BJ (cell line): ENCODE data around the gene RXFP2. TPM values are rescaled to one million over a fixed set of nuclear protein-coding genes. Genes with fewer than 3 reads are reported as not detected.

Experiments
- CTCF ChIA-PET: fragments of 350-600 bp; formaldehyde crosslinking; extraction: SDS; loops from one replicate; lab custom pipeline; 2021; ENCODE audit warnings: antibody characterized with exemption, inconsistent platforms; lab: Yijun Ruan, JAX
- POLR2A ChIA-PET: fragments of 300-600 bp; sonication (Branson Sonifier 250); formaldehyde crosslinking; extraction: SDS; loops from one replicate; lab custom pipeline; 2021; ENCODE audit warnings: antibody characterized with exemption; lab: Charles Lee
- DNase-seq: peaks from one replicate; pipeline ENCODE4 v3.0.0-alpha.2; 2011; ENCODE audit warnings: low read depth
- H3K27me3 ChIP-seq: 2 replicates; pipeline ENCODE4 v1.6.0; 2011; ENCODE audit warnings: low read length; ENCODE audit not compliant: control insufficient read depth, insufficient read depth
- H3K36me3 ChIP-seq: 2 replicates; pipeline ENCODE4 v1.5.1; 2011; ENCODE audit warnings: low read length; ENCODE audit not compliant: control insufficient read depth, insufficient read depth
- H3K4me3 ChIP-seq: 2 replicates; pipeline ENCODE4 v1.5.1; 2011; ENCODE audit warnings: low read depth, mild to moderate bottlenecking, control low read depth, low read length
- CTCF ChIP-seq: IDR thresholded peaks from 2 replicates; pipeline ENCODE4 v1.5.1; 2011; ENCODE audit warnings: low read depth, mild to moderate bottlenecking, control low read depth, inconsistent platforms, low read length, moderate library complexity; ENCODE audit not compliant: insufficient read depth
- polyA plus RNA-seq: library from polyadenylated mRNA; depleted of rRNA; stranded (reverse); fragments of >200 nt; gene quantifications from 2 replicates; pipeline ENCODE4 v1.2.3, GENCODE V29; 2011

RXFP2 gene
- polyA plus RNA-seq, 1 experiment: not detected

GRCh38 chr13:31772231-31772630 is 32.9 kb downstream of the RXFP2 start:
- ChIA-PET POLR2A (no interaction called here), CTCF (no interaction called here)
- Histone ChIP-seq H3K4me3 (no peak overlapping the region), H3K27me3 (no peaks in the 10 kb centered on the region), H3K36me3 (no peaks in the 10 kb centered on the region)
- TF ChIP-seq CTCF: no peak
- DNase-seq: no peak

GRCh38 chr13:31773538-31773937 is 34.2 kb downstream of the RXFP2 start:
- no peak for TF ChIP-seq CTCF
- no peak overlapping the region for H3K4me3 ChIP-seq
- POLR2A ChIA-PET: no interaction called here
- H3K36me3 ChIP-seq: no peaks in the 10 kb centered on the region
- no peaks in the 10 kb centered on the region for H3K27me3 ChIP-seq
- CTCF ChIA-PET: interaction anchor here (0.6 to 2.0 kb wide), 2 partner anchors 236 to 349 kb away, joined by 4 to 5 read pairs; no protein-coding TSS in a partner anchor
- DNase-seq: no peak

GRCh38 chr13:31774186-31774750 is 34.9 kb downstream of the RXFP2 start:
- CTCF ChIA-PET: interaction anchor here (2.0 kb wide), 1 partner anchor 237 kb away, joined by 5 read pairs; no protein-coding TSS in a partner anchor
- DNase-seq: no peak

GRCh38 chr13:31775148-31775547 is 35.8 kb downstream of the RXFP2 start:
- CTCF ChIA-PET: no interaction called here
- DNase-seq: no peak

More at GRCh38 chr13:31774186-31774750, 34.9 kb downstream of the RXFP2 start:
- H3K27me3 ChIP-seq: no peaks in the 10 kb centered on the region
- no peaks in the 10 kb centered on the region for H3K36me3 ChIP-seq
- no peak for TF ChIP-seq CTCF
- POLR2A ChIA-PET: no interaction called here
- no peak overlapping the region for H3K4me3 ChIP-seq

GRCh38 chr13:31775686-31776085 is 36.4 kb downstream of the RXFP2 start:
- DNase-seq: no peak
- ChIA-PET CTCF (no interaction called here), POLR2A (no interaction called here)
- no peak for TF ChIP-seq CTCF
- no peaks in the 10 kb centered on the region for H3K27me3 ChIP-seq
- no peak overlapping the region for H3K4me3 ChIP-seq
- H3K36me3 ChIP-seq: no peaks in the 10 kb centered on the region

More at GRCh38 chr13:31775148-31775547, 35.8 kb downstream of the RXFP2 start:
- TF ChIP-seq CTCF: no peak
- H3K27me3 ChIP-seq: no peaks in the 10 kb centered on the region
- no peak overlapping the region for H3K4me3 ChIP-seq
- H3K36me3 ChIP-seq: no peaks in the 10 kb centered on the region
- POLR2A ChIA-PET: no interaction called here
